Osteoblast (primary cell): ENCODE measurements around the gene TGM2. TPM values are rescaled to one million over a fixed set of nuclear protein-coding genes. Genes with fewer than 3 reads are reported as not detected.
A peak's percentile ranks its signal among the peaks of the same experiment; 100 is the strongest.

Source experiments
- DNase-seq: peaks from one replicate; pipeline ENCODE4 v3.0.0; 2011; ENCODE audit warnings: low spot score, mixed read lengths; ENCODE audit not compliant: insufficient read length; ENCODE audit errors: missing footprints
- H2AFZ ChIP-seq: 2 replicates; pipeline ENCODE4 v1.6.0; 2011; ENCODE audit warnings: mild to moderate bottlenecking, low read length
- H3K27ac ChIP-seq: 2 replicates; pipeline ENCODE4 v1.5.1; 2011; ENCODE audit warnings: mild to moderate bottlenecking, low read depth, low read length, moderate library complexity
- H3K27me3 ChIP-seq: 2 replicates; pipeline ENCODE4 v1.6.0; 2012; ENCODE audit warnings: mild to moderate bottlenecking, control low read depth, inconsistent platforms, low read length, moderate library complexity; ENCODE audit not compliant: insufficient read depth
- H3K36me3 ChIP-seq: 2 replicates; pipeline ENCODE4 v1.5.1; 2011; ENCODE audit warnings: mild to moderate bottlenecking, low read length, control low read depth, moderate library complexity; ENCODE audit not compliant: insufficient read depth
- H3K4me1 ChIP-seq: 2 replicates; pipeline ENCODE4 v1.5.1; 2011; ENCODE audit warnings: mild to moderate bottlenecking, low read length, control low read depth, moderate library complexity; ENCODE audit not compliant: insufficient read depth
- H3K4me2 ChIP-seq: 2 replicates; pipeline ENCODE4 v1.6.0; 2011; ENCODE audit warnings: mild to moderate bottlenecking, low read length; ENCODE audit not compliant: insufficient read depth
- H3K4me3 ChIP-seq: fragments of 200-600 bp; sonication (generic); 3 replicates; pipeline ENCODE4 v1.5.1; 2012; ENCODE audit warnings: mild to moderate bottlenecking, low read length, inconsistent platforms; ENCODE audit not compliant: insufficient read depth
- H3K79me2 ChIP-seq: 2 replicates; pipeline ENCODE4 v1.6.0; 2012; ENCODE audit warnings: mild to moderate bottlenecking, low read length, control low read depth, inconsistent platforms; ENCODE audit not compliant: insufficient read depth
- H3K9me3 ChIP-seq: 2 replicates; pipeline ENCODE4 v1.5.1; 2011; ENCODE audit warnings: low read depth, low read length, control low read depth
- H4K20me1 ChIP-seq: 2 replicates; pipeline ENCODE4 v1.6.0; 2012; ENCODE audit warnings: mild to moderate bottlenecking, low read length, control low read depth; ENCODE audit not compliant: insufficient read depth
- CTCF ChIP-seq: IDR thresholded peaks from 2 replicates; pipeline ENCODE4 v1.5.1; 2011; ENCODE audit warnings: mild to moderate bottlenecking, low read depth, low read length, moderate library complexity; ENCODE audit errors: extremely low read depth
- total RNA-seq: library from RNA; depleted of rRNA; stranded (reverse); fragments of >200 nt; gene quantifications from 2 replicates; pipeline ENCODE4 v1.2.3, GENCODE V29; 2012

TGM2 gene
- total RNA-seq, 1 donor, result 78.2 TPM

GRCh38 chr20:38117205-38117604 is 47.9 kb downstream of the TGM2 start:
- no peak for TF ChIP-seq CTCF
- Histone ChIP-seq H3K9me3 (no peaks in the 10 kb centered on the region), H2AFZ (no peak overlapping the region), H3K36me3 (no peaks in the 10 kb centered on the region), H3K79me2 (no peaks in the 10 kb centered on the region), H3K27me3 (no peaks in the 10 kb centered on the region), H3K27ac (peak overlapping the region; percentile 72), H3K4me3 (no peak overlapping the region), H4K20me1 (no peaks in the 10 kb centered on the region), H3K4me1 (peaks cover 25% of the 10 kb centered on the region), H3K4me2 (no peak overlapping the region)
- DNase-seq, result no peak

DNA sequence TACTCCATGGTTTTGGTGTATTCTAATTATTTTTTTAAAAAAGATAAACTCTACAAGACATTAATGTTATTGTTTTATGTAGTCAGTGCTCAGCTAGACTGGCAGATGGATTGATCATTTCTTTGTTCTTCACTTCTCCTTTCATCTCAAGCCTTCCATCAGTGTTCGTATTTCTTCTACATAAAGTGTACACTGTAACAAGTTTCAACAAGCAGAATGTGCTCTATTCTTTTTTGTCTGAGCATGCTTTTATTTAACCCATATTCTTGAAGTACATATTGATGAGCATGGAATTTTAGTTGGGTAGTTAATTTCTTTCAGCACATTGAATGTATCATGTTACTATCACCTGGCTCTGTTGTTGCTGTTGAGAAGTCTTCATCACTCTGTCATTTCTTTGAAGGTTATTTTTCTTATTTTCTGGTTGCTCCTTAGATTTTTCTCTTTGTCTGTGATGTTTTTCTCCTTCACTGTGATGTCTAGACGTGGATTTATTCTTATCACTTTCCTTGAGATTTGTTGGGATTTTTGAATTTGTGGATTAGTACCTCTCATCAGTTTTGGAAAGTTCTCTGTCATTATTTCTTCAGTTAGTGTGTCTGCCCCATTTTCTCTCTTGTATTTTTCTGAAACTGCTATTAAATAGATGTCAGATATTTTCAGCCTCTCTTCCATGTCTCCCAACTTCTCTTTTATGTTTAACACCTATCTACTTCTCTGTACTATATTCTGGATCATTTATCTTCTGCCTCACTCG is 48.5 kb downstream of the TGM2 start:
- Histone ChIP-seq H3K27me3 (no peaks in the 10 kb centered on the region), H3K79me2 (no peaks in the 10 kb centered on the region), H4K20me1 (no peaks in the 10 kb centered on the region), H3K4me1 (peaks cover 25% of the 10 kb centered on the region), H3K27ac (peak overlapping the region; percentile 72), H2AFZ (no peak overlapping the region), H3K4me3 (no peak overlapping the region), H3K9me3 (no peaks in the 10 kb centered on the region), H3K36me3 (no peaks in the 10 kb centered on the region), H3K4me2 (no peak overlapping the region)
- TF ChIP-seq CTCF, result no peak
- DNase-seq, result no peak

GRCh38 chr20:38115896-38116295 is 49.2 kb downstream of the TGM2 start:
- no peak for DNase-seq
- no peaks in the 10 kb centered on the region for H3K79me2 ChIP-seq
- no peaks in the 10 kb centered on the region for H4K20me1 ChIP-seq
- peaks cover 27% of the 10 kb centered on the region for H3K4me1 ChIP-seq
- H3K36me3 ChIP-seq, result no peaks in the 10 kb centered on the region
- no peak overlapping the region for H3K4me3 ChIP-seq
- no peak overlapping the region for H3K27ac ChIP-seq
- TF ChIP-seq CTCF, result no peak
- H2AFZ ChIP-seq, result no peak overlapping the region
- H3K9me3 ChIP-seq, result no peaks in the 10 kb centered on the region
- no peak overlapping the region for H3K4me2 ChIP-seq
- H3K27me3 ChIP-seq, result no peaks in the 10 kb centered on the region

- peaks cover 34% of the 10 kb centered on the region for H3K4me1 ChIP-seq
- H3K27me3 ChIP-seq, result no peaks in the 10 kb centered on the region
- no peak overlapping the region for H3K4me2 ChIP-seq
- no peaks in the 10 kb centered on the region for H3K9me3 ChIP-seq
- H2AFZ ChIP-seq, result no peak overlapping the region
- H4K20me1 ChIP-seq, result no peaks in the 10 kb centered on the region
- H3K4me3 ChIP-seq, result no peak overlapping the region
- H3K27ac ChIP-seq, result no peak overlapping the region
- TF ChIP-seq CTCF, result peak; percentile 5
- H3K36me3 ChIP-seq, result no peaks in the 10 kb centered on the region
- no peaks in the 10 kb centered on the region for H3K79me2 ChIP-seq
- no peak for DNase-seq
Observed at GRCh38 chr20:38115205-38115604, 49.9 kb downstream of the TGM2 start.
